SKM-1 treated with dmso at 0.1 percent for 144 hours (cell line): ENCODE results near the gene ZNF484.
"Not testable (repeated sequence)": the region's sequence is repeated elsewhere in the genome, so short reads cannot be mapped to it uniquely, and the experiment has no call there.

Experiments
- DNase-seq: peaks from one replicate; lab custom pipeline; 2025; ENCODE audit not compliant: unreplicated experiment; lab: John Stamatoyannopoulos, UW

ZNF484 gene

GRCh38 chr9:92864152-92864551 is 13.7 kb downstream of the ZNF484 start:
- DNase-seq: no peak

DNA sequence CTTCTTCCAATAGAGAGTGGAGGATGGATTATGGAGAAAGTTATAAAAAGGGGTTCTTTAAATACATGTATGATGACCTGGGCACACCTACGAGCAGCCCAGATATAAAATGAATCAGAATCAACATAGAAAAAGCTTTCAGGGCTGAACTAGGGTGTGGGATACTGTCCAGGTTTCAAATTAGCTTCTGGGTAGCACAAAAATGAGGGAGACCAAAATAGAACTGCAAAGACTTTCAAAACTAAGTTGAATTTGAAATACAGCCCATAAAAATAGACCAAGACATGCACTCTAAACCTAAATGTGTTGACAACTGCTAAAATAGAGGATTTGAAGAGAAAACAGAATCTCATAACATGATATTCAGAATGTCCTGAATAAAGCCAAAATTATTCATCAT is 17.0 kb downstream of the ZNF484 start:
- no peak for DNase-seq

DNA sequence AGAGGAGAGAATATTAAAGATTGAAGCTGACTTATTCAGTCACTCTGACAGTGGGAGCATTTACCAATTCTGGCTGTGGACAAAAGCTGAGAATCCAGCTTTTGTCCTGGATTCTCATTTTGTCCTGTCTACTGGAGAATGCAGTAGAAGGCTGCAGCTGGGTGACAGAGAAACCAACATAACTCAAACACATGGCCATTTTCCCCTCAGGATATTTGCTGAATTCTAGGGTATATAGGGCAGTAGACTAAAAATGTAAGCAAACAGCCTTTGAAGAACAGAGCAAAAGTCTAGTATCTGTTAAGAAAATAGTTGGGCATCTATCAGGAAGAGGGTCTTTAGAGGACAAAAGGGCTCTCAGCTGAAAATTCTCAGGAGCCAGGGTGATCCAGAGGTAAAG is 20.6 kb downstream of the ZNF484 start:
- DNase-seq: no peak

- no peak for DNase-seq
Observed at GRCh38 chr9:92853716-92854115, 24.1 kb downstream of the ZNF484 start.

GRCh38 chr9:92850898-92851297 is 26.9 kb downstream of the ZNF484 start:
- DNase-seq: no peak

DNA sequence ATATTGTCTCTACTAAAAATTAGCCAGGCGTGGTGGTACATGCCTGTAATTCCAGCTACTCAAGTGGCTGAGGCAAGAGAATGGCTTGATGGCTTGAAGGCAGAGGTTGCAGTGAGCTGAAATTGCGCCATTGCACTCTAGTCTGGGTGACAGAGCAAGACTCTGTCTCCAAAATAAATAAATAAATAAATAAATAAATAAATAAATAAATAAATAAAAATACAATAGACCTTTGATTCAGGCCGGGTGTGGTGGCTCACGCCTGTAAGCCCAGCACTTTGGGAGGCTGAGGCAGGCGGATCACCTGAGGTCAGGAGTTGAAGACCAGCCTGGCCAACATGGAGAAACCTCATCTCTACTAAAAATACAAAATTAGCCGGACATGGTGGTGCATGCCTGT is 29.1 kb downstream of the ZNF484 start:
- DNase-seq: not testable (repeated sequence)

DNA sequence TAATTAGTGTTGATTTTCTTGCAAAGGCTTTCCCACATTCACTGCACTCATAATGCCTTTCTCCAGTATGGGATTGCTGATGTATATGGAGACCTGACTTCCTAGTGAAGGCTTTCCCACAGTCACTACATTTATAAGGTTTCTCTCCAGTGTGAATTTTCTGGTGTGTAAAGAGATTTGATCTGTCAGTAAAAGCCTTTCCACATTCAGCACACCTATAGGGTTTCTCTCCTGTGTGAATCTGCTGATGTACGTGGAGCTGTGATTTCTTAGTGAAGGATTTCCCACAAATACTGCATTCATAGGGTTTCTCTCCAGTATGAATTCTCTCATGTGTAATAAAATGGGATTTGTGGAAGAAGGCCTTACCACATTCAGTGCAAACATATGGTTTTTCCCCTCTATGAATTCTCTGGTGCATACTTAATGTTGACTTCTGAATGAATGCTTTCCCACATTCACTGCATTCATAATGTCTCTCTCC is 31.1 kb downstream of the ZNF484 start:
- no peak for DNase-seq

DNA sequence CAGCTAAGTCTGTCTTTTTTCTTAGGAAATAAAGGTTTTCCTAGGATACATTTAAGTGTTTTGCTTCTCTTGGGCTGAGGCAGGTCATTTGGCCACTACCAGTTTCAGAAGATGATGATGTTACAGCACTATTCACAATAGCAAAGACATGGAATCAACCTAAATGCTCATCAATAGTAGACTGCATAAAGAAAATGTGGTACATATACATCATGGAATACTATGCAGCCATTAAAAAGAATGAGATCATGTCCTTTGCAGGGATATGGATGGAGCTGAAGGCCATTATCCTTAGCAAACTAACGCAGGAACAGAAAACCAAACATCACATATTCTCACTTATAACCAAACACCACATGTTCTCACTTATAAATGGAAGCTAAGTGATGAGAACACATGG is 39.4 kb downstream of the ZNF484 start:
- not testable (repeated sequence) for DNase-seq

DNA sequence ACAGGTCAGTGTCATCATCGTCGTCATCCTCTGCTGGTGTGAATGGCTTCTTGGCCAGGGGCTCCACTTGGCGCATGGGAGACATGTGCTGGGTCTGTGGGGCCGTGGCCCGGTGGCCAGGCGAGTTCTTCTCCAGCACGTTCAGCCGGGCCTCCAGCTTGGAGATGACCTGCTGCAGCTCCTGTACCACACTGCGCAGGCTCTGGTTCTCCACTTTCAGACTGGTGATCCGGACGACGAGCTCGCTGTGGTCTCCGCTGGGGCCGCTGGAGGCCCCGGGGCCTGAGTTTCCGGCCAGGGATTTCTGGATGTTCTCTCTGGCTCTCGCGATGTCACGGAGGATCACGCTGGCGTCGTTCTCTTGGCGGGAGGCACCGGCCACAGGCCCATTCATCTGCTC is 40.6 kb downstream of the ZNF484 start:
- no peak for DNase-seq

- DNase-seq: no peak
Observed at GRCh38 chr9:92829420-92829819, 48.4 kb downstream of the ZNF484 start.

DNA sequence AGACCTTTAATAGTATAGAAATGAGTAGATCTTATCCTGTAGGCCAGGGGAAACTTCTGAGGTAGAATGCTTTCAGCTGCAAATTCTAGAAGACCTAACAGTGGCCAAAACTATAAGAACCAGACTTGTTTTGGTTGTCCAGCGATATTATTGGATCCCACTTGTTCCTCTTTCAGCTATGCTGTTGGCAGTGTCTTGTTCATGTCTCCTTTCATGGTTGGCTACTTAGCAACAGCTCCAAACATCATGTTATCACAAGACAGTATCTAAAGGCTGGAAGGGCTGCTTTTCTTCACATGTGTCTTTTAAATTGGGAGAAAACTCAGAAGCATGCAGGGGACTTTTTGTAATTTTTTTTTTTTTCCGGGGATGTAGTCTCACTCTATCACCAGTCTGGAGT is 52.8 kb downstream of the ZNF484 start:
- not testable (repeated sequence) for DNase-seq

DNA sequence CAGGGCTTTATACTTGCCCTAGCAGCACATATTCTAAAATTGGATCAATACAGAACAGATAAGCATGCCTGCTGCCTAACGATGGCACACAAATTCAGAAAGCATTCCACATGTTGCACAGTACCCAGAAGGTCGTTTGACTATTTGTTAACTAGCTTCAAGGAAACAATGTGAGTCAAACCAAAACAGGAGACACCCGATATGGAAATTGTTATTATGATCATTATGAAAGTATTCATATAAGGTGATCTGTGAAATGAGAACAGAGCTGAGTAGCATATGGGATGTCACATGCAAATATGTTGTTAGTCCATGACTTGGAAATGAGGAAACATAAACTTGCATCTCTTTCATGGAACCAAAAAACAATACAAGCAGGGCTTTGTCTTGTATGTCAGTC is 56.9 kb downstream of the ZNF484 start:
- DNase-seq: no peak

DNA sequence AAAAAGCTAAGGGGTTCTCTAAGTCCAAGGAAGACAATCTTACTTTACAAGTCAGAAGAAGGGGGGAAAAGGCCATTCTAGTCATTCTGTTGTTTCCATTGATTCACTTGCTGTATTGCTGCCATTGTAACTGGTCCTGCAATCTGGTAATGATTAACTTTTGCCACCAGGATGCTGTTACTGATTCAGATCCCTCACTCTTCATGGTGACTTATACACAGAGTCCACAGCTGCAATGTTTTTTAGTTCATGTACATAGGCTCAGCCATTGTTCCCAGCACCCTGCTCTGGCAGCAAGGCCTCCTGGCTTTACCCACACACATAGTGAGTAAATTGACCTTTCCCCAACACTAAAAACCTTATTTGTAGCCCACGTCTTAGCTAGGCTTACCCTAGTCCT is 57.9 kb downstream of the ZNF484 start:
- DNase-seq: not testable (repeated sequence)

GRCh38 chr9:92809629-92810326 is 68.1 kb downstream of the ZNF484 start:
- not testable (repeated sequence) for DNase-seq

DNA sequence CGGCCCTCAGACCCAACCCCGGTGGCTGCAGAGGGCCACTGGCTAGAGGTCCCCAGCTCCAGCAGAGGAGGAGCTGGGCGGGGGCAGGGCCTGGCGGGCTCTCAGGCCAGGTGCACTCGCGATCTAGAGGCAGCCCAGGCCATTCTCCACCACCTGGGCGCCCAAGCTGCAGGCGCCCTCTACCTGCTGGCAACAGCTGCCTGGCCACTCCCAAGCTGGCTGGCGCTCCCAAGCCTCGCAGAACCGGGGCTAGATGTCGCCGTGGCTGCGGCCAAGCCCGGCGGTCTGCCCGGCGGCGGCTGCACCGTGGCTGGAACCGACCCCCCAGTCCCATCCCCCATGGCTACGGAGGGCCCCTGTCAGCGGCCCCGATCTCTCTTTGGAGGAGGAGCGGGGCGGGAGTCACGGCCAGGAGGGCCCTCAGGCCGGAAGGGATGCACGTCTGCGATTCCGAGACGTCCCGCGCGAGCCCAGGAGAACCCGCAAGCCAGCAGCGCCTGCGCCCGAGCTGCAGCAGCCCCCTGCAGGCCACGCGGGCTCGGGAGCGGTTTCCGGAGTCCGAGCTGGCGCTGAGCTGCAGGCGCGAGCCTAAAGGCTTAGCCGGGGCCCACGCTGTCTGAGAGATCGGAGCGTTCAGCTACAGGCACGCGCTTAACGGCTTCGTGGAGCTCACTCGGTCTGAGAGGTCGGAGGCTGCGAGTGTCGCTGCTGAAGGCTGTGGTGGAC is 68.9 kb downstream of the ZNF484 start:
- DNase-seq: no peak

- DNase-seq: no peak
Observed at GRCh38 chr9:92807757-92808725, 69.8 kb downstream of the ZNF484 start.

GRCh38 chr9:92807031-92807756 is 70.6 kb downstream of the ZNF484 start:
- no peak for DNase-seq

GRCh38 chr9:92804727-92805126 is 73.1 kb downstream of the ZNF484 start:
- no peak for DNase-seq

DNA sequence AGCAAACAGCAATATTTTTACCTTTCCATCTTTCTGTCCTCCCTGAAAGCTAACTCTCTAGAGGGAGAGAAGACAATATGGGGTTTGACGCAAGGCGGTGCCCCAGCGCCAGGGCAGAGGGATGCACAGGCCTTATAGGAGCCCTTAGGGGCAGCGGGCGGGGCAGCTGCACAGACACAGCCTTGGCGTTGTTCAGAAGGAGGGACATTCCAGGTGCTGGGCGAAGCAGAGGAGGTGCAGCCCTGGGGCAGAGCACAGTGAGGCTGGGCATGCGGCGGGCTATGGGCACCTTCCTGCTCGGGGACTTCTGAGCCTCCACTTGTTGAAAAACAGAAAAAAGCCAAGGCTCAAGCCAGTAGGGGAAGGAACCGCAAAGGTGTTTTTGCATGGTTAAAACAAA is 79.5 kb downstream of the ZNF484 start:
- DNase-seq: no peak

- DNase-seq: not testable (repeated sequence)
Observed at GRCh38 chr9:92796337-92796804, 81.5 kb downstream of the ZNF484 start.
